ENCODE data around the gene KCNIP3.

The KCNIP3 gene

GRCh38 chr2:95275151-95275515, 22.0 kb upstream of the KCNIP3 start:
- H3K4me3 ChIP-seq (ENCODE audit: low read depth, low read length) = no peak overlapping the region
- ChIA-PET POLR2A (no interaction called here), CTCF (interaction anchor here (0.6 kb wide), 1 partner anchor 12 kb away, joined by 3 read pairs; no protein-coding TSS in a partner anchor)
- DNase-seq (ENCODE audit: low read depth, low spot score) = no peak
- TF ChIP-seq, protein P1, sequence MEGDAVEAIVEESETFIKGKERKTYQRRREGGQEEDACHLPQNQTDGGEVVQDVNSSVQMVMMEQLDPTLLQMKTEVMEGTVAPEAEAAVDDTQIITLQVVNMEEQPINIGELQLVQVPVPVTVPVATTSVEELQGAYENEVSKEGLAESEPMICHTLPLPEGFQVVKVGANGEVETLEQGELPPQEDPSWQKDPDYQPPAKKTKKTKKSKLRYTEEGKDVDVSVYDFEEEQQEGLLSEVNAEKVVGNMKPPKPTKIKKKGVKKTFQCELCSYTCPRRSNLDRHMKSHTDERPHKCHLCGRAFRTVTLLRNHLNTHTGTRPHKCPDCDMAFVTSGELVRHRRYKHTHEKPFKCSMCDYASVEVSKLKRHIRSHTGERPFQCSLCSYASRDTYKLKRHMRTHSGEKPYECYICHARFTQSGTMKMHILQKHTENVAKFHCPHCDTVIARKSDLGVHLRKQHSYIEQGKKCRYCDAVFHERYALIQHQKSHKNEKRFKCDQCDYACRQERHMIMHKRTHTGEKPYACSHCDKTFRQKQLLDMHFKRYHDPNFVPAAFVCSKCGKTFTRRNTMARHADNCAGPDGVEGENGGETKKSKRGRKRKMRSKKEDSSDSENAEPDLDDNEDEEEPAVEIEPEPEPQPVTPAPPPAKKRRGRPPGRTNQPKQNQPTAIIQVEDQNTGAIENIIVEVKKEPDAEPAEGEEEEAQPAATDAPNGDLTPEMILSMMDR (IDR thresholded peaks at IDR 0.05; ENCODE audit: insufficient read depth, low read length, missing control alignments) = no peak

- POLR2A ChIA-PET = no interaction called here
- DNase-seq (ENCODE audit: low read depth, low spot score) = no peak
- TF ChIP-seq, protein P1 (IDR thresholded peaks at IDR 0.05; ENCODE audit: insufficient read depth, low read length, missing control alignments) = no peak
- CTCF ChIA-PET = interaction anchor here (0.6 kb wide), 1 partner anchor 11 kb away, joined by 3 read pairs; no protein-coding TSS in a partner anchor
- H3K4me3 ChIP-seq (ENCODE audit: low read depth, low read length) = no peak overlapping the region
Measured at GRCh38 chr2:95275601-95276243, 21.4 kb upstream of the KCNIP3 start.

DNA sequence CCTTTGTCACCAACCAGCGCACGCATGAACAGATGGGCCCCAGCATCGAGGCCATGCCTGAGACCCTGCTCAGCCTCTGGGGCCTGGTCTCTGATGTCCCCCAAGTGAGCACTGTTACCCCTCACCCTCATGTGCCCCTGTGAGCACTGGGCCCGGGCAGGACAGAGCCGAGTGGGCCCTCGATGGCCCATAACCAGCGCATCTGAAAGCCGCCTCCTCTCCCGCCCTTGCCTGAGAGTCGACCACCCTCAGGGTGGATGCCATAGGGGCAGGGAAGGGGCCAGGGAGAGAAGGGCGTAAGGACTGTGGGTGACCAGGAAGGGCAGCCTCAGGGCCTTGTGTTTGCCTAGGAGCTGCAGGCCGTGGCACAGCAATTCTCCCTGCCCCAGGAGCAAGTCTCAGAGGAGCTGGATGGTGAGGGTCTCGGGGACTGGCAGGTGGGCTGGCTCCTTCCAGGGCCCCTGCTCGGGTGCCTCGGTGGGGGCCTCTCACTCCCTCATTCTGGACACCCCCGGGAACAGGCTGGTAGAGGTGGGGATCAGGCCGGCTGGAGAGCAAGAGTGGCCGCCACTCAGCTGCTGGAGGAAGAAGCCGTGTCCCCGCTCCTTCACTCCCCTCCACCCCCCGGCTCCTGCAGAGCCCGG, 20.8 kb upstream of the KCNIP3 start:
- TF ChIP-seq, protein P1 (IDR thresholded peaks at IDR 0.05; ENCODE audit: insufficient read depth, low read length, missing control alignments) = no peak
- ChIA-PET CTCF (no interaction called here), POLR2A (no interaction called here)
- no peak for DNase-seq (ENCODE audit: low read depth, low spot score)
- H3K4me3 ChIP-seq (ENCODE audit: low read depth, low read length) = no peak overlapping the region

- DNase-seq (ENCODE audit: low read depth, low spot score) = no peak
- H3K4me3 ChIP-seq (ENCODE audit: low read depth, low read length) = no peak overlapping the region
- POLR2A ChIA-PET = no interaction called here
- TF ChIP-seq, protein P1 (IDR thresholded peaks at IDR 0.05; ENCODE audit: insufficient read depth, low read length, missing control alignments) = no peak
- CTCF ChIA-PET = no interaction called here
Measured at GRCh38 chr2:95276888-95277245, 20.3 kb upstream of the KCNIP3 start.

- no peak overlapping the region for H3K4me3 ChIP-seq (ENCODE audit: low read depth, low read length)
- CTCF ChIA-PET = no interaction called here
- POLR2A ChIA-PET = no interaction called here
- DNase-seq (ENCODE audit: low read depth, low spot score) = no peak
- TF ChIP-seq, protein P1 (IDR thresholded peaks at IDR 0.05; ENCODE audit: insufficient read depth, low read length, missing control alignments) = no peak
Measured at GRCh38 chr2:95277246-95277906, 19.8 kb upstream of the KCNIP3 start.

- H3K4me3 ChIP-seq (ENCODE audit: low read depth, low read length) = no peak overlapping the region
- ChIA-PET CTCF (no interaction called here), POLR2A (no interaction called here)
- TF ChIP-seq, protein P1 (IDR thresholded peaks at IDR 0.05; ENCODE audit: insufficient read depth, low read length, missing control alignments) = no peak
- DNase-seq (ENCODE audit: low read depth, low spot score) = no peak
Measured at GRCh38 chr2:95278051-95278471, 19.1 kb upstream of the KCNIP3 start.
